GM19395 (cell line): ENCODE measurements around the gene KCND2.

Experiments
- ATAC-seq: cut with Tn5 transposase; IDR thresholded peaks from one replicate; pipeline ENCODE4 v1.9.1; 2021; ENCODE audit warnings: mild to moderate bottlenecking, moderate library complexity; ENCODE audit not compliant: unreplicated experiment

KCND2 gene

DNA sequence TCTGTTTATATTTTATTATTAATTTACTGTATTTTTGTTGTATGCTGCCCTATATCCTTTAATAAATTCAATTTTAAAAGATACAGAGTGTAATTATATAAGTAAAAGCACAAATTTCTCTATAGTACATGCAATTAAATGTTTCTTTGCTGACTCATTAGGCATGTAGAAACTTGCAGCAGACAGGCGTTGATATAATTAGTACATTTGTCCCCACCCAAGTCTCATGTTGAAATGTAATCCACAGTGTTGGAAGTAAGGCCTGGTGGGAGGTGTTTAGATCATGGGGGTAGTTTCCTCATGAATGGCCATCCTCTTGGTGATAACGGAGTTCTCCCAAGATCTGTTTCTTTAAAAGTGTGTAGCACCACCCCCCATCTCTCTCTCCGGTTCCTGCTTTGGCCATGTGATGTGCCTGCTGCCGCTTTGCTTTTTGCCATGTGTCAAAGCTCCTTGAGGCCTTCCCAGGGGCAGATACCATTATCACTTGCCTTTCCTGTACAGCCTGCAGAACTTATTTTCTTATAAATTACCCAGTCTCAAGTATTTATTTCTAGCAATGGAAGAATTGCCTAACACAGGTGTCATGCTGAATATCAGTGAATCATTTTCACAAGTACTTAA lies 521.2 kb downstream of the KCND2 start:
- no peak for ATAC-seq

GRCh38 chr7:120797026-120797645 lies 524.2 kb downstream of the KCND2 start:
- ATAC-seq = no peak

DNA sequence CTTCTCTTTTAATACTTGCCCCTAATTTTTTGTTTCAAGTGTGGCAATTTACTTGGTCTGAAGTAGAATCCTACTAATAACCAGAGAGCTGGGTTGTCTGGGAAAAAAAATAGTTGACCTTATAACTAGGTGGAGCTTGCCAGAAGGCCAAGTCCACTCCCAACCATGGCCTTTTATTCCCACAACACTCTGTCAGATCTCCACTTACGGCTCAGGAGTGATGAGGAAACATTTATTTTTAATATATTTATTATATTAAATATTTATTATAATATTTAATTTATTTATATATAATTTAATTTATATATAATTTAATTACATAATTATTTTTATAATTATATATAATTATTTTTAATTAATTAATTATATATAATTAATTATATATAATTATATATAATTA lies 526.2 kb downstream of the KCND2 start:
- no peak for ATAC-seq
